ENCODE data around the gene SLC9C2. TPM values are rescaled to one million over a fixed set of nuclear protein-coding genes. Genes with fewer than 3 reads are reported as not detected.

SLC9C2 gene
- total RNA-seq, 1 experiment from 2014 or later, result not detected

GRCh38 chr1:173488001-173488400, 114.9 kb downstream of the SLC9C2 start:
- no peak for TF ChIP-seq CTCF (IDR thresholded peaks at IDR 0.05)
- no peak for TF ChIP-seq REST (IDR thresholded peaks at IDR 0.05; ENCODE audit: insufficient read depth in 1 of 2, low read depth in 2 of 2, low read length in 1 of 2)
- TF ChIP-seq TCF7L2 (IDR thresholded peaks at IDR 0.05; ENCODE audit: low read depth, low read length), result no peak
- TF ChIP-seq POLR2AphosphoS5 (IDR thresholded peaks at IDR 0.05; ENCODE audit: low read depth, low read length), result no peak
- no peak for TF ChIP-seq SIN3A (IDR thresholded peaks at IDR 0.05; ENCODE audit: borderline replicate concordance, insufficient read depth, low read depth, low read length)
- TSS peak; percentile 64 for BruUV-seq (replicated peaks)
- Histone ChIP-seq H3K4me3 (ENCODE audit: low read depth in 2 of 2, low read length in 2 of 2) (no peak overlapping the region), H3K9me3 (ENCODE audit: control insufficient read depth, insufficient read depth, low read depth, low read length) (no peaks in the 10 kb centered on the region), H3K36me3 (ENCODE audit: control insufficient read depth, insufficient read depth, low read length) (peaks cover 33% of the 10 kb centered on the region), H3K27me3 (ENCODE audit: control insufficient read depth, insufficient read depth, low read length) (no peaks in the 10 kb centered on the region), H3K27ac (ENCODE audit: low read length) (no peak overlapping the region), H3K4me1 (ENCODE audit: control insufficient read depth, insufficient read depth, low read length) (no peaks in the 10 kb centered on the region)
- DNase-seq (ENCODE audit: low read depth, low spot score), result no peak
- ChIA-PET CTCF (no interaction called here), POLR2A (no interaction called here)
- no peak for ATAC-seq
- intact Hi-C loops (cut with micrococcal nuclease; ENCODE audit: unreplicated experiment) (no loop called here), in situ Hi-C loops (cut with HindIII; ENCODE audit: low pct_unique_long_range_greater_than_20kb, low sequenced_read_pairs) (no loop called here)

GRCh38 chr1:173485401-173485800, 117.5 kb downstream of the SLC9C2 start:
- Histone ChIP-seq H3K27me3 (ENCODE audit: control insufficient read depth, insufficient read depth, low read length) (no peaks in the 10 kb centered on the region), H3K9me3 (ENCODE audit: control insufficient read depth, insufficient read depth, low read depth, low read length) (no peaks in the 10 kb centered on the region), H3K4me1 (ENCODE audit: control insufficient read depth, insufficient read depth, low read length) (no peaks in the 10 kb centered on the region), H3K27ac (ENCODE audit: low read length) (no peak overlapping the region), H3K4me3 (ENCODE audit: low read depth in 2 of 2, low read length in 2 of 2) (no peak overlapping the region), H3K36me3 (ENCODE audit: control insufficient read depth, insufficient read depth, low read length) (peaks cover 56% of the 10 kb centered on the region)
- no peak for DNase-seq (ENCODE audit: low read depth, low spot score)
- TF ChIP-seq CTCF (IDR thresholded peaks at IDR 0.05) (no peak), TCF7L2 (IDR thresholded peaks at IDR 0.05; ENCODE audit: low read depth, low read length) (no peak), REST (IDR thresholded peaks at IDR 0.05; ENCODE audit: insufficient read depth in 1 of 2, low read depth in 2 of 2, low read length in 1 of 2) (no peak), SIN3A (IDR thresholded peaks at IDR 0.05; ENCODE audit: borderline replicate concordance, insufficient read depth, low read depth, low read length) (no peak), POLR2AphosphoS5 (IDR thresholded peaks at IDR 0.05; ENCODE audit: low read depth, low read length) (no peak)
- no peak for ATAC-seq
- ChIA-PET POLR2A (no interaction called here), CTCF (no interaction called here)
- in situ Hi-C loops (cut with HindIII; ENCODE audit: low pct_unique_long_range_greater_than_20kb, low sequenced_read_pairs) (no loop called here), intact Hi-C loops (cut with micrococcal nuclease; ENCODE audit: unreplicated experiment) (no loop called here)
- BruUV-seq (replicated peaks), result no TSS peak

Data from Panc1 (cell line).